SW 1271 (cell line): ENCODE results near the gene PPDPF.
"Not testable (repeated sequence)": the region's sequence is repeated elsewhere in the genome, so short reads cannot be mapped to it uniquely, and the experiment has no call there.

Experiments used
- DNase-seq, 2 experiments: peaks; one replicate each; lab custom pipeline; 2025; lab: John Stamatoyannopoulos, UW

The PPDPF gene

GRCh38 chr20:63565021-63565698, 44.6 kb downstream of the PPDPF start:
- no peak for DNase-seq

GRCh38 chr20:63565699-63566335, 45.3 kb downstream of the PPDPF start:
- no peak for DNase-seq

GRCh38 chr20:63566395-63567135, 46.0 kb downstream of the PPDPF start:
- no peak for DNase-seq

- no peak for DNase-seq
Observed at GRCh38 chr20:63567136-63567385, 46.5 kb downstream of the PPDPF start.

- DNase-seq, result no peak
Observed at GRCh38 chr20:63567386-63568169, 47.0 kb downstream of the PPDPF start.

- DNase-seq, result no peak
Observed at GRCh38 chr20:63568170-63568981, 47.8 kb downstream of the PPDPF start.

- DNase-seq, result no peak
Observed at GRCh38 chr20:63568986-63569949, 48.7 kb downstream of the PPDPF start.

GRCh38 chr20:63570281-63571086, 49.9 kb downstream of the PPDPF start:
- DNase-seq, result no peak

- not testable (repeated sequence) for DNase-seq
Observed at GRCh38 chr20:63571087-63571478, 50.5 kb downstream of the PPDPF start.
